GM19328 (cell line): ENCODE results near the gene METRN.
"Not testable (repeated sequence)": the region's sequence is repeated elsewhere in the genome, so short reads cannot be mapped to it uniquely, and the experiment has no call there.

ENCODE experiments used
- ATAC-seq: cut with Tn5 transposase; IDR thresholded peaks from one replicate; pipeline ENCODE4 v1.9.1; 2021; ENCODE audit warnings: mild to moderate bottlenecking, moderate library complexity; ENCODE audit not compliant: unreplicated experiment

Gene METRN

GRCh38 chr16:734208-734980, 19.5 kb downstream of the METRN start:
- ATAC-seq = no peak

GRCh38 chr16:734981-735881, 20.3 kb downstream of the METRN start:
- ATAC-seq = no peak

GRCh38 chr16:735982-736453, 21.1 kb downstream of the METRN start:
- no peak for ATAC-seq

GRCh38 chr16:736936-737481, 22.1 kb downstream of the METRN start:
- no peak for ATAC-seq

GRCh38 chr16:739560-740458, 24.9 kb downstream of the METRN start:
- no peak for ATAC-seq

- no peak for ATAC-seq
These were observed 25.5 kb downstream of the METRN start for GRCh38 chr16:740459-740763.

- ATAC-seq = peak; percentile 58
These were observed 26.0 kb downstream of the METRN start, which contains the start of gene CIAO3 for GRCh38 chr16:740764-741505. Gene CIAO3, minus strand, starts transcription at chr16:740997. Its CDS starts 12 bp downstream, at chr16:740985.

- ATAC-seq = no peak
These were observed 27.2 kb downstream of the METRN start for GRCh38 chr16:741986-742629.

- not testable (repeated sequence) for ATAC-seq
These were observed 28.0 kb downstream of the METRN start for GRCh38 chr16:742894-743293.

GRCh38 chr16:743794-744500, 29.0 kb downstream of the METRN start:
- no peak for ATAC-seq

- no peak for ATAC-seq
These were observed 30.8 kb downstream of the METRN start for GRCh38 chr16:745739-746138.

GRCh38 chr16:746637-747036, 31.7 kb downstream of the METRN start:
- ATAC-seq = no peak

- no peak for ATAC-seq
These were observed 33.2 kb downstream of the METRN start for GRCh38 chr16:747978-748746.

GRCh38 chr16:749010-749409, 34.1 kb downstream of the METRN start:
- ATAC-seq = no peak

GRCh38 chr16:750485-750884, 35.6 kb downstream of the METRN start:
- ATAC-seq = no peak

GRCh38 chr16:751152-752006, 36.5 kb downstream of the METRN start:
- no peak for ATAC-seq

- ATAC-seq = no peak
These were observed 37.0 kb downstream of the METRN start for GRCh38 chr16:752007-752312.
